Lower leg skin (tissue), 3 donors: Measurements from ENCODE around the gene ANGPTL7.

ENCODE experiments used
- CTCF ChIP-seq, 3 donors: fragments of 450-650 bp; IDR thresholded peaks; one replicate each; pipeline ENCODE4 v1.5.1; 2016; ENCODE audit warnings: antibody characterized with exemption in 3 of 3, mild to moderate bottlenecking in 3 of 3, moderate library complexity in 2 of 3
- POLR2A ChIP-seq, 2 donors: fragments of 450-650 bp; IDR thresholded peaks; one replicate each; pipeline ENCODE4 v1.6.1; 2016 to 2017; ENCODE audit warnings: antibody characterized with exemption in 2 of 2, mild to moderate bottlenecking in 1 of 2, moderate library complexity in 1 of 2

GRCh38 chr1:11245248-11245647, 56.1 kb downstream of the ANGPTL7 start:
- TF ChIP-seq CTCF (IDR thresholded peaks at IDR 0.05) (no peak), POLR2A (IDR thresholded peaks at IDR 0.05) (no peak)
